ENCODE measurements around the gene CHRD.

The CHRD gene

GRCh38 chr3:184347321-184348056 is 32.4 kb upstream of the CHRD start:
- DNase-seq: no peak

- DNase-seq: no peak
Measured at GRCh38 chr3:184348057-184348382, 31.8 kb upstream of the CHRD start.

GRCh38 chr3:184349563-184350470 is 30.0 kb upstream of the CHRD start:
- DNase-seq: no peak

GRCh38 chr3:184350618-184351017 is 29.2 kb upstream of the CHRD start:
- no peak for DNase-seq

GRCh38 chr3:184351511-184352148 is 28.2 kb upstream of the CHRD start:
- no peak for DNase-seq

GRCh38 chr3:184352149-184352785 is 27.6 kb upstream of the CHRD start:
- DNase-seq: no peak

- no peak for DNase-seq
Measured at GRCh38 chr3:184352897-184353545, 26.8 kb upstream of the CHRD start.

- DNase-seq: no peak
Measured at GRCh38 chr3:184353546-184353941, 26.3 kb upstream of the CHRD start.

- DNase-seq: peak; percentile 58 to 72
Measured at GRCh38 chr3:184354121-184354728, 25.6 kb upstream of the CHRD start.

GRCh38 chr3:184354754-184355153 is 25.1 kb upstream of the CHRD start:
- no peak for DNase-seq

- DNase-seq: no peak
Measured at GRCh38 chr3:184355261-184356040, 24.4 kb upstream of the CHRD start.

- DNase-seq: no peak
Measured at GRCh38 chr3:184357248-184358123, 22.4 kb upstream of the CHRD start.

- no peak for DNase-seq
Measured at GRCh38 chr3:184358124-184358767, 21.6 kb upstream of the CHRD start.

- no peak for DNase-seq
Measured at GRCh38 chr3:184358921-184359350, 20.9 kb upstream of the CHRD start.

GRCh38 chr3:184359610-184360009 is 20.2 kb upstream of the CHRD start:
- DNase-seq: no peak

GRCh38 chr3:184360070-184360928 is 19.6 kb upstream of the CHRD start:
- no peak for DNase-seq

- no peak for DNase-seq
Measured at GRCh38 chr3:184360929-184361531, 18.8 kb upstream of the CHRD start.

GRCh38 chr3:184361532-184361931 is 18.3 kb upstream of the CHRD start, which contains the start of the genes CLCN2 and POLR2H:
CLCN2 (minus strand) TSS chr3:184361605; CDS start chr3:184361479, 126 bp downstream.
POLR2H (plus strand) TSS chr3:184361710; CDS start chr3:184363493, 1,783 bp downstream.
- DNase-seq: peak; percentile 25 to 36

Measured in activated CD4-positive, alpha-beta T cell treated with anti-CD3 and anti-CD28 coated beads for 4 hours (primary cell).